Activated T-helper 1 cell treated with Interleukin-2 at 50 U/mL for 16 hours (primary cell): Measurements from ENCODE around the gene RYR2.

Source experiments
- DNase-seq: peaks from one replicate; pipeline ENCODE4 v3.0.0-alpha.2; 2020; ENCODE audit warnings: low read depth

Gene RYR2

GRCh38 chr1:237032029-237032428 lies 10.0 kb upstream of the RYR2 start:
- DNase-seq = no peak

- DNase-seq = no peak
Observed at GRCh38 chr1:237033061-237033460, 8.9 kb upstream of the RYR2 start.

GRCh38 chr1:237033804-237034203 lies 8.2 kb upstream of the RYR2 start:
- no peak for DNase-seq

- DNase-seq = no peak
Observed at GRCh38 chr1:237035759-237036158, 6.2 kb upstream of the RYR2 start.

GRCh38 chr1:237038211-237038610 lies 3.8 kb upstream of the RYR2 start:
- no peak for DNase-seq

- no peak for DNase-seq
Observed at GRCh38 chr1:237040823-237041222, 1.2 kb upstream of the RYR2 start.

- no peak for DNase-seq
Observed at GRCh38 chr1:237041461-237041794, 556 bp upstream of the RYR2 start.

GRCh38 chr1:237042526-237042891 lies 525 bp downstream of the RYR2 start:
- DNase-seq = no peak

- no peak for DNase-seq
Observed at GRCh38 chr1:237042892-237043576, 1.1 kb downstream of the RYR2 start.

GRCh38 chr1:237043846-237044636 lies 2.1 kb downstream of the RYR2 start:
- no peak for DNase-seq

- no peak for DNase-seq
Observed at GRCh38 chr1:237045278-237046016, 3.5 kb downstream of the RYR2 start.

GRCh38 chr1:237048803-237049202 lies 6.8 kb downstream of the RYR2 start:
- DNase-seq = no peak

- DNase-seq = no peak
Observed at GRCh38 chr1:237050185-237050584, 8.2 kb downstream of the RYR2 start.

- DNase-seq = no peak
Observed at GRCh38 chr1:237050915-237051314, 8.9 kb downstream of the RYR2 start.

GRCh38 chr1:237054313-237054712 lies 12.3 kb downstream of the RYR2 start:
- DNase-seq = no peak

- DNase-seq = no peak
Observed at GRCh38 chr1:237058470-237058869, 16.5 kb downstream of the RYR2 start.

- DNase-seq = no peak
Observed at GRCh38 chr1:237059244-237059643, 17.3 kb downstream of the RYR2 start.

- no peak for DNase-seq
Observed at GRCh38 chr1:237062976-237063375, 21.0 kb downstream of the RYR2 start.

- DNase-seq = no peak
Observed at GRCh38 chr1:237065903-237066302, 23.9 kb downstream of the RYR2 start.

- DNase-seq = no peak
Observed at GRCh38 chr1:237070519-237070918, 28.5 kb downstream of the RYR2 start.

GRCh38 chr1:237071641-237072420 lies 29.8 kb downstream of the RYR2 start:
- DNase-seq = no peak

GRCh38 chr1:237074371-237075117 lies 32.6 kb downstream of the RYR2 start:
- DNase-seq = no peak
